GM12865 (cell line): ENCODE results near the gene CRADD.

Source experiments
- DNase-seq: peaks from one replicate; pipeline ENCODE4 v3.0.0; 2010; ENCODE audit warnings: low read depth
- H3K4me3 ChIP-seq: 2 replicates; pipeline ENCODE4 v1.5.1; 2011; ENCODE audit warnings: mild to moderate bottlenecking, low read depth, low read length, control low read depth
- TF ChIP-seq, protein P1 (sequence below): IDR thresholded peaks from 2 replicates; pipeline ENCODE4 v1.5.1; 2011; ENCODE audit warnings: low read length, control low read depth, low read depth, inconsistent platforms; ENCODE audit not compliant: insufficient read depth; ENCODE audit errors: missing control alignments

CRADD gene

DNA sequence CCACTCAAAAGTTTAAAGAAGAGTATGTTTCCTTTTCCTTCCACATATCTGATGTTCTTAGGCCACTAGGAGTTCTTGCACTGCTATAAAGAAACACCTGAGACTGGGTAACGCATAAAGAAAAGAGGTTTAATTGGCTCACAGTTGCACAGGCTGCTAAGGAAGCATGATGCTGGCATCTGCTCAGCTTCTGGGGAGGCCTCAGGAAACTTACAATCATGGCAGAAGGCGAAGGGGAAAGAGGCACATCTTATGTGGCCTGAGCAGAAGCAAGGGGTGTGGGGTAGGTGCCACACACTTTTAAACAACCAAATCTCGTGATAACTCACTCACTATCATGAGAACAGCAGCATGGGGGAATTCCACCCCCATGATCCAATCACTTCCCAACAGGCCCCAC, 7.7 kb upstream of the CRADD start:
- TF ChIP-seq, protein P1, sequence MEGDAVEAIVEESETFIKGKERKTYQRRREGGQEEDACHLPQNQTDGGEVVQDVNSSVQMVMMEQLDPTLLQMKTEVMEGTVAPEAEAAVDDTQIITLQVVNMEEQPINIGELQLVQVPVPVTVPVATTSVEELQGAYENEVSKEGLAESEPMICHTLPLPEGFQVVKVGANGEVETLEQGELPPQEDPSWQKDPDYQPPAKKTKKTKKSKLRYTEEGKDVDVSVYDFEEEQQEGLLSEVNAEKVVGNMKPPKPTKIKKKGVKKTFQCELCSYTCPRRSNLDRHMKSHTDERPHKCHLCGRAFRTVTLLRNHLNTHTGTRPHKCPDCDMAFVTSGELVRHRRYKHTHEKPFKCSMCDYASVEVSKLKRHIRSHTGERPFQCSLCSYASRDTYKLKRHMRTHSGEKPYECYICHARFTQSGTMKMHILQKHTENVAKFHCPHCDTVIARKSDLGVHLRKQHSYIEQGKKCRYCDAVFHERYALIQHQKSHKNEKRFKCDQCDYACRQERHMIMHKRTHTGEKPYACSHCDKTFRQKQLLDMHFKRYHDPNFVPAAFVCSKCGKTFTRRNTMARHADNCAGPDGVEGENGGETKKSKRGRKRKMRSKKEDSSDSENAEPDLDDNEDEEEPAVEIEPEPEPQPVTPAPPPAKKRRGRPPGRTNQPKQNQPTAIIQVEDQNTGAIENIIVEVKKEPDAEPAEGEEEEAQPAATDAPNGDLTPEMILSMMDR, result no peak
- no peak overlapping the region for H3K4me3 ChIP-seq

DNA sequence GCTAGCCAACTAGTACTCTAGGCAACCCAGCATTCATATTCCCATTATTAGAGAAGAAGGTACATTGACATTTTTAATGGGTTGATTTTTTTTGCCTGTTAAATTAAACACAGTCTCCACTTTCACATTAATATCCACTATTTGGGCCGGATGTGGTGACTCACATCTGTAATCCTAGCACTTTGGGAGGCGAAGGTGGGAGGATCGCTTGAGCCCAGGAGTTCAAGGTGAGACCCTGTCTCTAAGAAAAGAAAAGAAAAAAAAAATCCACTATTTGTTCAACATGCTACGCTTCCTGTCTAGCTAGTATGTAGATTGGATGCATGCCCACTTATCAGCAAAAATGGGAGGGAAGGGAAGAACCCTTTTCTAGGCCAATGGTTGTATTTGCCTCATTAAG, 7.1 kb upstream of the CRADD start:
- TF ChIP-seq, protein P1, result no peak
- no peak for DNase-seq
- no peak overlapping the region for H3K4me3 ChIP-seq

More for the DNA sequence above, 7.7 kb upstream of the CRADD start:
- no peak for DNase-seq

DNA sequence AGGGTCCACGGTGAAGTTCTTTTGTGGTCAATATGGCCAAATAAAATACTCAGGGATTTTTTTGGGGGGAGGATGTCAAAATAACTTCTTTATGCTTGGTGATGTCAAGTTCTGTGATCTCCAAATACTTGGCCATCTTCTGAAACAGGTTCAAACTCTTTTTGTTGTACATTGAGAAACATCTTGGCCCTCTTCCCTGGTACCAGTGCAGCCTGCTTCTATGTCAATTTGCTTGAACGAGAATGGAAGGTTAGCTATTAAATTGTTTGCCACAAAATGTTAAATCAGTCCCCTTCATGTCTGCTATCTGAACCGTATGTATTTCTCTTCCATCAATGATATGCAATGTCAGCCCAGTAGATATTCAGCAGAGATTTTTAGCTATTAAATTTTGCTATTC, 6.1 kb upstream of the CRADD start:
- no peak overlapping the region for H3K4me3 ChIP-seq
- DNase-seq, result no peak
- TF ChIP-seq, protein P1, result no peak

DNA sequence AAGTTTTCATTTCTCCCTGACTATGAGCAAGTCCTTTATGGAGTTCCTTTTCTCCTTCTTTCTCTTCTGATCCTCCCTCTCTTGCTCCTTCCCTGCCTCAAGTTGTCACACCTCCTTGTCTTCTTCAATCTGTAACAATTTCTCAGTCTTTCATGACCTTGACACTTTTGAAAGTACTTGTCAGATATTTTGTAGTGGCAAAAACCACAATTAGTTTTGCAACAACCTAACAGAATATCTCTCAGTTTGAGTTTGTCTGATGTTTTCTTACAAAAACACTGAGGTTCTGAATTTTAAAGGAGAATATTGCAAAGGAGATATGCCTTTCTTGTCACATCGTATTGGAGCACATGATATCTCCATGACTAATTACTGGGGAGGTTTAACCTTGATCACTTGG, 4.1 kb upstream of the CRADD start:
- no peak overlapping the region for H3K4me3 ChIP-seq
- peak; percentile 32 for DNase-seq
- TF ChIP-seq, protein P1, result no peak

DNA sequence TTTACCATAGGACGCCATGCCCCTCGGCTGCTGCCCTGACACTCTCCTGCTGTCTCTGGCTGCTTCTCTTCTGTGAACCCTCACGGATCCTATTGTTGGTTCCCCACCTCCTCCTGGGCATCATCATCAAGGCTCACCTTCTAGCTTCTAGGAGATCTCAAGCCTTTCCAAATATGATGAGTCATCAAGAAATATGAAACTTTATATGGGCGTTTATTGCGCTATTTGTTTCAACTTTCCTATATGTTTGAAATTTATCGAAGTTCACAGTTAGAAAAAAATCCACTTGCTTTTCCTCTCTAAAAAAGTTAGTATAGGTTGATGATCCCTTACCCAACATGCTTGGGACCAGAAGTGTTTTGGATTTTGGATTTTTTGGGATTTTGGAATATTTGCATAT, 2.8 kb upstream of the CRADD start:
- H3K4me3 ChIP-seq, result no peak overlapping the region
- DNase-seq, result no peak
- TF ChIP-seq, protein P1, result no peak

DNA sequence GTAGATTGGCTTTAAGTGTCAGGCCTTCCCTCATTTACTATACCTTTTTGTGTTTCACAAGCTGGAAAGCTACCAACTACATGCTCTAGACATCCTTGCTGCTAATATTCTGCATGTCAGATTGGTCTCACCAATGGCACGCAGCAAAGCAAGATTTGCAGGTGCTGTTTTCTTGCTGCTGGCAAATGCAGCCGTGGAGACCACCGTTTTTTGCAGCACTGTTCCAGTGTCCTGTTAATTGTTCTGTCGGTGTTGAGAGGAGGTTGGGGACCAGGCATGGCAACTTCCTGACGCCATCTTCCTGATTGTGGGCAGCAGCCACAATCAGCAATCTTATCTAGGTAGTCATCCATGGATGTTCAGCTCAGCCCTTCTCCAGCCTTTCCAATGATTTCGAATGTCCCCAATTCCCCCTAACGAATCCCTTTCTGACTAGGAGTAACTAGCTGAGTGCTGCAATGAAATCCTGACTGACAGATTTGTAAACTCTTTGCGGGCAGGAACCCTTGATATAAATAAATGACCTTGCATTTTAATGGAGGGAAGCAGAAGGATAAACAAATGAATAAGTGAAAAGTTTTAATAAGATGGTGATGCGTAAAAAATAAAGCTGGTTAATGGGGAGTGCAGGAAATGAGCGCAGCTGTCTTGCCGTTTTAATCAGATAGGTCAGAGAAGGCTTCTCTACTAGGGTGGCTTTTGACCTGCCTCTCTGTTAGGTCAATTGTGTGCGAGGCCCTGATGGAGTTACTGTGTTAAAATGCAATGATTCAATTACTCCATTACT, 574 bp upstream of the CRADD start:
- peak overlapping the region; percentile 65 for H3K4me3 ChIP-seq
- no peak for DNase-seq

More for the DNA sequence above, 574 bp upstream of the CRADD start:
- TF ChIP-seq, protein P1, result no peak
